Neural cell (in vitro differentiated cells): ENCODE measurements around the gene GTPBP10. TPM values are rescaled to one million over a fixed set of nuclear protein-coding genes. Genes with fewer than 3 reads are reported as not detected.

Experiments
- H2AFZ ChIP-seq: fragments of 200-600, 300-800 bp; sonication (generic), shearing (Covaris generic); 2 replicates; pipeline ENCODE4 v1.6.0; 2014; ENCODE audit warnings: low read depth, mild to moderate bottlenecking, antibody characterized with exemption, low read length, moderate library complexity
- H3F3A ChIP-seq: fragments of 200-600 bp; shearing (Covaris generic); 2 replicates; pipeline ENCODE4 v1.6.1; 2016; ENCODE audit warnings: mild to moderate bottlenecking, moderate library complexity, mixed read lengths, antibody characterized with exemption, low read length; ENCODE audit not compliant: insufficient read depth, poor library complexity, severe bottlenecking
- H3K27ac ChIP-seq: fragments of 200-600, 300-800 bp; sonication (generic), shearing (Covaris generic); 2 replicates; pipeline ENCODE4 v1.5.1; 2014; ENCODE audit warnings: mild to moderate bottlenecking, low read length, moderate library complexity
- H3K27me3 ChIP-seq: fragments of 300-800, 200-600 bp; sonication (generic), shearing (Covaris generic); 2 replicates; pipeline ENCODE4 v1.6.0; 2014; ENCODE audit warnings: mild to moderate bottlenecking, low read depth, low read length, moderate library complexity; ENCODE audit not compliant: insufficient read depth
- H3K36me3 ChIP-seq: fragments of 300-800, 200-600 bp; sonication (generic), shearing (Covaris generic); 2 replicates; pipeline ENCODE4 v1.5.1; 2014; ENCODE audit warnings: mild to moderate bottlenecking, antibody characterized with exemption, low read length, moderate library complexity; ENCODE audit not compliant: insufficient read depth
- H3K4me2 ChIP-seq: fragments of 300-800, 200-600 bp; sonication (generic), shearing (Covaris generic); 2 replicates; pipeline ENCODE4 v1.6.0; 2014; ENCODE audit warnings: mild to moderate bottlenecking, low read length
- H3K4me3 ChIP-seq: fragments of 300-800, 200-600 bp; sonication (generic), shearing (Covaris generic); 2 replicates; pipeline ENCODE4 v1.5.1; 2014; ENCODE audit warnings: mild to moderate bottlenecking, low read length, moderate library complexity
- H3K79me2 ChIP-seq: fragments of 200-600 bp; shearing (Covaris generic); replicated peaks from 2 replicates; pipeline ENCODE4 v1.6.0; 2014; ENCODE audit warnings: mild to moderate bottlenecking, low read length, moderate library complexity; ENCODE audit not compliant: insufficient read depth
- H3K9ac ChIP-seq: fragments of 300-800, 200-600 bp; sonication (generic), shearing (Covaris generic); 2 replicates; pipeline ENCODE4 v1.6.1; 2016; ENCODE audit warnings: mild to moderate bottlenecking, low read length, mixed read lengths
- H3K9me2 ChIP-seq: fragments of 200-600 bp; shearing (Covaris generic); 2 replicates; pipeline ENCODE4 v1.6.1; 2016; ENCODE audit warnings: mild to moderate bottlenecking, low read length, mixed read lengths; ENCODE audit not compliant: insufficient read depth
- H3K9me3 ChIP-seq: fragments of 200-600, 300-800 bp; sonication (generic), shearing (Covaris generic); 2 replicates; pipeline ENCODE4 v1.6.1; 2016; ENCODE audit warnings: mild to moderate bottlenecking, mixed run types, low read length, moderate library complexity, mixed read lengths
- H4K20me1 ChIP-seq: fragments of 200-600 bp; shearing (Covaris generic); 2 replicates; pipeline ENCODE4 v1.6.1; 2016; ENCODE audit warnings: mild to moderate bottlenecking, mixed run types; ENCODE audit not compliant: insufficient read depth
- EP300 ChIP-seq: fragments of 450-650 bp; conservative IDR thresholded peaks from 2 replicates; pipeline ENCODE4 v1.6.1; 2014; ENCODE audit warnings: antibody characterized with exemption, mild to moderate bottlenecking, moderate library complexity; ENCODE audit not compliant: poor library complexity, severe bottlenecking
- EZH2 ChIP-seq: fragments of 200-600, 300-800 bp; shearing (Covaris generic), sonication (generic); IDR thresholded peaks from 2 replicates; pipeline ENCODE4 v1.6.1; 2014; ENCODE audit warnings: antibody characterized with exemption, low read length, borderline replicate concordance, mild to moderate bottlenecking; ENCODE audit not compliant: insufficient read depth, poor library complexity, severe bottlenecking
- MXI1 ChIP-seq: fragments of 450-650 bp; conservative IDR thresholded peaks from 2 replicates; pipeline ENCODE4 v1.6.1; 2014; ENCODE audit warnings: antibody characterized with exemption, mild to moderate bottlenecking; ENCODE audit not compliant: poor library complexity, severe bottlenecking
- POLR2AphosphoS5 ChIP-seq: IDR thresholded peaks from 2 replicates; pipeline ENCODE4 v1.6.1; 2012
- RAD21 ChIP-seq: fragments of 450-650 bp; conservative IDR thresholded peaks from 2 replicates; pipeline ENCODE4 v1.6.1; 2014; ENCODE audit warnings: antibody characterized with exemption, mild to moderate bottlenecking, moderate library complexity
- SMC3 ChIP-seq: fragments of 450-650 bp; conservative IDR thresholded peaks from 2 replicates; pipeline ENCODE4 v1.6.1; 2014; ENCODE audit warnings: antibody characterized with exemption, mild to moderate bottlenecking, moderate library complexity; ENCODE audit not compliant: poor library complexity
- TAF1 ChIP-seq: IDR thresholded peaks from 2 replicates; pipeline ENCODE4 v1.6.1; 2012; ENCODE audit warnings: low read depth
- polyA plus RNA-seq: library from polyadenylated mRNA; depleted of rRNA; stranded (reverse); fragments of >200 nt; gene quantifications from 2 replicates; pipeline ENCODE4 v1.2.3, GENCODE V29; 2014
- TF ChIP-seq, protein P1 (sequence below): fragments of 450-650 bp; IDR thresholded peaks from 2 replicates; pipeline ENCODE4 v1.5.1; 2014; ENCODE audit warnings: antibody characterized with exemption, mild to moderate bottlenecking, moderate library complexity; ENCODE audit not compliant: poor library complexity, severe bottlenecking
- TF ChIP-seq, protein P2 (sequence below): IDR thresholded peaks from 2 replicates; pipeline ENCODE4 v1.6.1; 2012; ENCODE audit warnings: borderline replicate concordance

Gene GTPBP10
- polyA plus RNA-seq, 1 donor from 2014 or later, result 22.8 TPM

DNA sequence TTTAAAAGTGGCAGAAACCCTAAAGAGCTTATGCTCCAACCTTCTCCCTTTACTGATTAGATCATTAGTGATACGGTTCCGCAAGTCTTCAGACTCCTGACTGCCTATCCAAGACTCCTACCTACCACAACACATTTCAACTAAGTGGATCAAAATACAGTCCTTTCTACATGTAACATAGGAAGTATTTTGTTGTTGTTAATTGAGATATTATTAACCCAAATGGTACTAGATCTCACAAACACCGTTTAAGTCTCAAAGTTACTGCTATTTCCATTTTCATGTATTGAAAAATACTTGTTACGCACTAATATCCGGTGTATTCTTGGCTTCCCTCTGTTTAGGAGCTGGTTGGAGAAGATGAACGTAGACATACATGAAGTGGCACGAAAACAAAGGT, 26.5 kb upstream of the GTPBP10 start:
- Histone ChIP-seq H3K9me2 (no peaks in the 10 kb centered on the region), H3K27me3 (peaks cover 34% of the 10 kb centered on the region), H3K4me2 (no peak overlapping the region), H4K20me1 (no peaks in the 10 kb centered on the region), H3K79me2 (no peaks in the 10 kb centered on the region), H3F3A (no peaks in the 10 kb centered on the region), H3K9ac (no peak overlapping the region), H3K9me3 (no peaks in the 10 kb centered on the region), H3K27ac (no peak overlapping the region), H3K36me3 (no peaks in the 10 kb centered on the region), H3K4me3 (no peak overlapping the region), H2AFZ (no peak overlapping the region)
- no peak for TF ChIP-seq EZH2
- TF ChIP-seq TAF1, result no peak
- no peak for TF ChIP-seq RAD21
- TF ChIP-seq SMC3, result no peak
- no peak for TF ChIP-seq MXI1
- TF ChIP-seq POLR2AphosphoS5, result no peak
- TF ChIP-seq, protein P1, sequence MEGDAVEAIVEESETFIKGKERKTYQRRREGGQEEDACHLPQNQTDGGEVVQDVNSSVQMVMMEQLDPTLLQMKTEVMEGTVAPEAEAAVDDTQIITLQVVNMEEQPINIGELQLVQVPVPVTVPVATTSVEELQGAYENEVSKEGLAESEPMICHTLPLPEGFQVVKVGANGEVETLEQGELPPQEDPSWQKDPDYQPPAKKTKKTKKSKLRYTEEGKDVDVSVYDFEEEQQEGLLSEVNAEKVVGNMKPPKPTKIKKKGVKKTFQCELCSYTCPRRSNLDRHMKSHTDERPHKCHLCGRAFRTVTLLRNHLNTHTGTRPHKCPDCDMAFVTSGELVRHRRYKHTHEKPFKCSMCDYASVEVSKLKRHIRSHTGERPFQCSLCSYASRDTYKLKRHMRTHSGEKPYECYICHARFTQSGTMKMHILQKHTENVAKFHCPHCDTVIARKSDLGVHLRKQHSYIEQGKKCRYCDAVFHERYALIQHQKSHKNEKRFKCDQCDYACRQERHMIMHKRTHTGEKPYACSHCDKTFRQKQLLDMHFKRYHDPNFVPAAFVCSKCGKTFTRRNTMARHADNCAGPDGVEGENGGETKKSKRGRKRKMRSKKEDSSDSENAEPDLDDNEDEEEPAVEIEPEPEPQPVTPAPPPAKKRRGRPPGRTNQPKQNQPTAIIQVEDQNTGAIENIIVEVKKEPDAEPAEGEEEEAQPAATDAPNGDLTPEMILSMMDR, result no peak
- TF ChIP-seq EP300, result no peak
- TF ChIP-seq, protein P2, sequence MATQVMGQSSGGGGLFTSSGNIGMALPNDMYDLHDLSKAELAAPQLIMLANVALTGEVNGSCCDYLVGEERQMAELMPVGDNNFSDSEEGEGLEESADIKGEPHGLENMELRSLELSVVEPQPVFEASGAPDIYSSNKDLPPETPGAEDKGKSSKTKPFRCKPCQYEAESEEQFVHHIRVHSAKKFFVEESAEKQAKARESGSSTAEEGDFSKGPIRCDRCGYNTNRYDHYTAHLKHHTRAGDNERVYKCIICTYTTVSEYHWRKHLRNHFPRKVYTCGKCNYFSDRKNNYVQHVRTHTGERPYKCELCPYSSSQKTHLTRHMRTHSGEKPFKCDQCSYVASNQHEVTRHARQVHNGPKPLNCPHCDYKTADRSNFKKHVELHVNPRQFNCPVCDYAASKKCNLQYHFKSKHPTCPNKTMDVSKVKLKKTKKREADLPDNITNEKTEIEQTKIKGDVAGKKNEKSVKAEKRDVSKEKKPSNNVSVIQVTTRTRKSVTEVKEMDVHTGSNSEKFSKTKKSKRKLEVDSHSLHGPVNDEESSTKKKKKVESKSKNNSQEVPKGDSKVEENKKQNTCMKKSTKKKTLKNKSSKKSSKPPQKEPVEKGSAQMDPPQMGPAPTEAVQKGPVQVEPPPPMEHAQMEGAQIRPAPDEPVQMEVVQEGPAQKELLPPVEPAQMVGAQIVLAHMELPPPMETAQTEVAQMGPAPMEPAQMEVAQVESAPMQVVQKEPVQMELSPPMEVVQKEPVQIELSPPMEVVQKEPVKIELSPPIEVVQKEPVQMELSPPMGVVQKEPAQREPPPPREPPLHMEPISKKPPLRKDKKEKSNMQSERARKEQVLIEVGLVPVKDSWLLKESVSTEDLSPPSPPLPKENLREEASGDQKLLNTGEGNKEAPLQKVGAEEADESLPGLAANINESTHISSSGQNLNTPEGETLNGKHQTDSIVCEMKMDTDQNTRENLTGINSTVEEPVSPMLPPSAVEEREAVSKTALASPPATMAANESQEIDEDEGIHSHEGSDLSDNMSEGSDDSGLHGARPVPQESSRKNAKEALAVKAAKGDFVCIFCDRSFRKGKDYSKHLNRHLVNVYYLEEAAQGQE, result no peak

- H3K4me2 ChIP-seq, result no peak overlapping the region
- H3K79me2 ChIP-seq, result no peaks in the 10 kb centered on the region
- no peaks in the 10 kb centered on the region for H3K36me3 ChIP-seq
- no peak overlapping the region for H3K27ac ChIP-seq
- TF ChIP-seq, protein P1, result no peak
- no peak for TF ChIP-seq SMC3
- no peak for TF ChIP-seq EP300
- TF ChIP-seq POLR2AphosphoS5, result no peak
- TF ChIP-seq EZH2, result no peak
- TF ChIP-seq MXI1, result no peak
- no peak for TF ChIP-seq TAF1
- TF ChIP-seq RAD21, result no peak
- TF ChIP-seq, protein P2, result no peak
- H4K20me1 ChIP-seq, result no peaks in the 10 kb centered on the region
- no peaks in the 10 kb centered on the region for H3K9me2 ChIP-seq
- H3K27me3 ChIP-seq, result peaks cover 34% of the 10 kb centered on the region
- no peak overlapping the region for H3K9ac ChIP-seq
- H3K4me3 ChIP-seq, result peak overlapping the region; percentile 65
- no peak overlapping the region for H2AFZ ChIP-seq
- no peaks in the 10 kb centered on the region for H3F3A ChIP-seq
- H3K9me3 ChIP-seq, result no peaks in the 10 kb centered on the region
Observed at GRCh38 chr7:90320418-90320800, 26.1 kb upstream of the GTPBP10 start.
